ENCODE results near the gene ITGA8.
"Not testable (repeated sequence)": the region's sequence is repeated elsewhere in the genome, so short reads cannot be mapped to it uniquely, and the experiment has no call there.

ITGA8 gene

DNA sequence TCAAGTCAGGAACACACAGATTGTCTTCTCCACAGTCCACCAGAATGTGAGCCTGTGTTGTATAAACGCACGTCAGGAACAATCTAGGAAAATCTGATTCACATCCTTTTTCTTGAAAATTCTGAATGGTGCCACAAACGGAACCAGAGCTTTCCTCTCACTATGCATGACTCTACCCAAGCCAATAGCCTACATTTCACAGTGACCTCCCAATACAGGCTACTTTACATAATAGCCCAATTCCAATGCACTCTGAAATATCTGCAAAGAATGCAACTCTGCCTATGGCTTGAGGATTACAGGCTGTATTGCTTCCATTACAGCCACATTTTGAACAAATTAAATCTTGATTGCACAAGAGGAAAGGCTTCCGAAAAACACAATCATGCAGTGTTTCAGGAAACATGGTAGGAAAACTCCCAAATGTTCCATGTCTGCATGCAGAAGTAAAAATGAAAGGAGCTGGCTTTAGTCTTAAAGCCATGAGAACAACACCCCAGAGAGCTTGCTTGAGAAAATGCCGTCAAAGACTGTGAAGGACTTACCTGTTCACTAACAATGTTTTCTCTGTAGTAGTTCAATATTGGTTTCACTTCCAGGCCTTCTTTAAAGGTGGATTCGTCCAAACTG, 113.9 kb downstream of the ITGA8 start:
- DNase-seq, result no peak

DNA sequence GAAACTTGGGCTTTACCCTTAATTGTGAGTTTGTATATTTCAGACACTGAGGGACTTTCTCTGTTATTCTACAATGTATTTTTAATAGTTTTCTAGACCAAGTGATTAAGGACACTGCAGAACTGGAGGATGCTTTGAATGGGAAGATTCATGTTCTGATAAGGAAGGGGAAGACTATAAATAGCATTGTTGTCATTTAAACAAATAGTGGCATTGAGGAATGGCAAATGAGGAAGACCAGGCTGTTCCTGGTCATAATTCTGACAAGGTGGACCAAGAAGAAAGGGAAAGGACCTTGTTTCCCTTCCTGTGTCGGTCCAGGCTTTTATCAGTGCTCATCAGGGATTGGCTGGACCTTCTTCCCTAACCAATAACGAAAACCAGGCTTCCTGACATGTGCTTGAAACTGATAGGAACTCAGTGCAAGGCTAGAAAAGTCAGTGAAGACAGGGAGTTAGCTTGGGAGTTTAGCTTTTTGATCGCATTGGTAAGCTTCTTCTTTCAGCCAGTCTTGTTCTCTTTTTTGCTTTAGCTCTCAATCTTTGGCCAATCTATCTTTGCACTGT, 116.2 kb downstream of the ITGA8 start:
- DNase-seq, result no peak

DNA sequence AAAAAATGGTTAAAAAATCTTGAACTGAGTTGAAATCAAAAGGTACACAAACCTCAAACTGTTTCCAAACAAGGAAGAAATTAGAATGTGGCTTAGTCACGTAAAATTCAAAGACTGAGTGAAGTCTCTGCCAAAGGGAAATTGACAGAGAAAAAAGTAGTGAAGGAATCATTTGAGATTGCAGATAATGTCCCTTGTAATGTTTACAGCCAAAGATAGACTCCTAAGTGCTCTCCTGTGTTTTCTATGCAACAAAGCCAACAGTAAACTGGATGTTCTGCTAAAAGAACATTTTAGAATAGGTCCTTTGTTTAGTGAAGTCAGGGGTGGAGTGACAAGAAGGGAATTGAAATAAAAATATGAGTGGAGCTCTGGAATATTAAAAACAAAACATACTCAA, 117.9 kb downstream of the ITGA8 start:
- no peak for DNase-seq

DNA sequence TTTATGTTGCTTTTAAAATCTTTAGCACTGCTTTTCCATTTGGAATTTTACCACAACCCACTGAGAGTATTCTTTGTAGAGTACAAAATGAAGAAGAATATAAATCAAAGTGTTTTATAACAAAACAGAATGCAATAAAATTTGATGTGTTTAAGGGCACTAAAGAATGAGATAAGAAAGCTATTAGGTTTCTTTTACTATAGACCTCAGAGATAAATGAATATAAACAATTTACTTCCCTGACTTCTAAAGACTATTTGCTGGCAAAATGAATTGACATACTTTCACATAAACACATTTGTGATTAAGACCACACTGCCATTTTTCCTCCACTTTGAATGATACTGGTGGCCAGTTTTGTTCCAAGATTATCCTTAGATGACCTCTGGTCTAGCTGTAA, 124.5 kb downstream of the ITGA8 start:
- no peak for DNase-seq

DNA sequence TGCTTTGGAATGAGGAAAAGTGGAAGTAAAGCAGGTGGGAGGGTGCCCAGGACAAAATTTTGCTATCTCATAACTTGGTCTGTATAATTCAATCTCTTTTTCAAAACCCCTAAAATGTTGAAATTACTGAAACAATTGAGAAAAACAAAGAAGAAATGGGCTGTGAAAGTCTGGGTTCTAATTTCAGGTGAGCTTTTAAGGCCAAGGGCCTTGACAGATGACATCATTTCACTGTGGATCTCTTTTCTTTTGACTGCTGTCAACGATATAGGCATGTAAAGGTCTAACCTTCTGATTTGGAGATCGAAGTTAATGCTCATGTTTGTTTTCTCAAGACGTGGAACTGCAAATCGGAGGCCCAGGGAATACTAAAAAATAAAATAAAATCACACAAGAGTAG, 127.8 kb downstream of the ITGA8 start:
- DNase-seq, result no peak

DNA sequence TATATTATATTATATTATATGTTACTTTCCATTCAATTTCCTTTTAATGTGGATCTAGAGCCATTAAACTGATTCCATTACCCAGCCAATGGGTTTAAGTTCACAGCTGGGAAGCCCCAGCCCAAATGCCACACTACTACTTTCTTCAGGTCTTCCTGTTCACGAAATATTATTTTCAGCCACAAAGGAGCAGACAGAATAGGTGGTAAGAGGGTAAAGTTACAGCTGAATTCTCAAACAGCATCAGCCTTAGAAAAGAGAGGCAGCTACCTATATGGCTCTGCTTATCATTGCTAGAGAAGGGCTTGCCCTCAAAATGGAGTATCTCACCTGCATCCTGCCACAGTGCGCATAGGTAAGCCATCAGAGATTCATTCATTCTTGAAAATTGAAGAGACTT, 128.3 kb downstream of the ITGA8 start:
- DNase-seq, result no peak

DNA sequence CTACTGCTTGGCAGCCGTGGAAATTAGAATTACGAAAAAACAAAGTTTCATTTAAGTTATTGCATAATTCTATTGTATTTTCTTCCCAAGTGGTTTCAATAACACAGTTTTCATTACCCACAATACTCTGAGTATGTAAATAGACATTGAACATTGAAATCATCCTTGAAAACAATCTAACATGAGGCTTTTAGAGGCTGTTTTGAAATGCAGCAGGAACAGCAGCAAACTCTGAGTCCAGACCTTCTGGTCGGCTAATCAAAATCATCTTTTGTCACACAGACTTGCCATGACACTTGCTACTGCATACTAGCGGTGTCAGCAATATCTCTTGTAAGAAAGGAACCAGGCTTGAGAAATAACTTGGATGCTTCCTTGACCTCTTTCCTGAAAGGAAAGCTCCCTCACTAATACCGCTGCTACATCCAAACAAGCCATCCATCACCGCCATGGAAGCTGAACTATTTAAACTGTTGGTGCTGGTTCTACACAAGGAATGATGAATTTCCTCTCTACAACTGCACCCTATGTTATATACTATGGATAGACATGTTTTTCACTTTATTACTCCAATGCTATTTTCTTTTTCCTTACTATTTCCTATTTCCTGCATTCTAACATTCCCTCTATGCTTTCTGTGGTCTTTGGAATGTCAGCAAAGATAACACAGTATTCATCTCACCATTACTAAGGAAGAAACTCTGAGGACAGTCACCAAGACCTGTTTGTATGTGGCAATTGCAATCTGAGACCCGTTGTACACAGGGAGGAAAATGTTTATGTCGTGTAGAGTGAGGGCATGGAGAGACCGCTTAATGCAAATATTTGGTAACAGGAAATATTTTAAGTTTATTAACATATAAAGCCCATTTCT, 130.8 kb downstream of the ITGA8 start:
- DNase-seq, result no peak

DNA sequence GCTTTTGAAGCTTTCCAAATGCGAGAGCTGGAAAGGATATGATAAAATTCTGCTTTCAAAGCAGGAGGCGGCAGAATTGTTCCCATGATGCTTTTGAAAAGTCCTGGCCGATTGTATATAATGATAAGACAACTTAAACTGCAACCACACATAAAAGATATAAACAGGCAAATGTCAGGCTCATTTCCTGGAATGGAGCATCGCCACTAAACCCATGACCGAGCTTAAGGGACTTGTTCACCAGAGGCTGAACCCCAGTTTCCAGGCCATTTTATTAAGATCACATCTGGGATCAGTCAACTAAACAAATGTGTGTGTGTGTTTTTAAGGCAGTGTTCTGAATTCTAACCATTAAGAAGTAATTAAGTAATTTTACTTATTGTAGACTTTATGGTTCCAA, 131.6 kb downstream of the ITGA8 start:
- DNase-seq, result no peak

DNA sequence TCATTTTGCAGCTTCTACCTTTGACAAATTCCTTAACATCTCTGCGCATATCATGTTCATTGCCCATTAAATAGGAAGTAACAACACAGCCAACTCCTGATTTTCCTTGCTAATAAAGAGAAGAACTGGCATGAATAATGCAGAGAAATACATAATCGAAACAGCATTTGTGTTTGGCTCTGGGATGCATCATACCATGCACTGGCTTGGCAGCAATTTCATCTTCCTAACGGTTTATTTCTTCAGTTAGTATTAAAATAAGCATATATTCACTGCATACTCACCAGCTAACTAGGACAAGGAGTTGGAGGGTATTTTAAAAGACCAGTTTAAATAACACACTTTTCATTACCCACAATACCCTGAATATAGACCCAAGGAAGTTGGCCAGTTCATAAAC, 132.5 kb downstream of the ITGA8 start:
- no peak for DNase-seq

DNA sequence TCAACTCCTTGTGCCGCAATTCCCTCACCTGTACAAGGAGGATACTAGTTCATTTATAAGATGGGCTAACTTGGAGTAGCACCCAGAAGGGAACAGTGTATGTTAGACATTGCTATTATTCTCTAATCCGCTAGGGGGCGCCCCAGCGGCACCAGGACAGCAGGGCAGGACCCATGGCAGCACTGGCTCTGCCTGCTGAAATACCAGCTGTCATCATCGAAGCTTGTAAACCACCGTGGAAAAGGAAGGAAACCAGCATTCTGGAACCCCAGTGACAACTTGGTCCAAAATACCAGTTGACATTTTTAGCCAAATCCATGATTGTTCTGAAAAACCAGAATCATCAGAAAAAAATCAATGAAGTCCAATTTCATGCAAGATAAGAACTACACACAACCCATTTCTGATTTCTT, 134.4 kb downstream of the ITGA8 start:
- no peak for DNase-seq

DNA sequence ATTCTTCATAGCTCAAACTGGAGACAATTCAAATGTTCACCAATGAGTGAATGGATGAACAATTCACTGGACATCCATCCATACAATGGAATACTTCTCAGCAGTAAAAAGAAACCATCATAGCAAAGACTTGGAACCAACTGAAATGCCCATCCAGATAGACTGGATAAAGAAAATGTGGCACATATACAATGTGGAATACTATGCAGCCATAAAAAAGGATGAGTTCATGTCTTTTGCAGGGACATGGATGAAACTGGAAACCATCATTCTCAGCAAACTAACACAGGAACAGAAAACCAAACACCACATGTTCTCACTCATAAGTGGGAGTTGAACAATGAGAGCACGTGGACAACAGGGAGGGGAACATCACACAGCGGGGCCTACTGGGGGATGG, 136.8 kb downstream of the ITGA8 start:
- not testable (repeated sequence) for DNase-seq

DNA sequence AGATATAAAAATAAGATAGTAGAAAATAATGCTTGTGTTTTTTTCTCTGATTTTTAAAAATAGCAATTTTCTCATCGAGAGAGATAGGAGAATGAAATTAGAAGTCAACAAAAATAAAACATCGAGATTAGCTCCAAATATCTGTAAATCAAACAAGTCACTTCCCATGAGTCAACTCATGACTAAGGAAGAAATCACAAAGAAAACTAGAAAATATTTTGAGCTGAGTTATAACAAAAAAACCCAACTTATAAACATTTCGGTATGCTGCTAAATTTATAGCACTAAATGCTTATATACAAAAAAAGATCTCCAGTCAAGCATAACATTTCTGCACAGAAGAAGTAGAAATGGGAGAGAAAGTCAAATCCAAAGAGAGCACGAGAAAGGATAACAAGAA, 140.1 kb downstream of the ITGA8 start:
- DNase-seq, result no peak

DNA sequence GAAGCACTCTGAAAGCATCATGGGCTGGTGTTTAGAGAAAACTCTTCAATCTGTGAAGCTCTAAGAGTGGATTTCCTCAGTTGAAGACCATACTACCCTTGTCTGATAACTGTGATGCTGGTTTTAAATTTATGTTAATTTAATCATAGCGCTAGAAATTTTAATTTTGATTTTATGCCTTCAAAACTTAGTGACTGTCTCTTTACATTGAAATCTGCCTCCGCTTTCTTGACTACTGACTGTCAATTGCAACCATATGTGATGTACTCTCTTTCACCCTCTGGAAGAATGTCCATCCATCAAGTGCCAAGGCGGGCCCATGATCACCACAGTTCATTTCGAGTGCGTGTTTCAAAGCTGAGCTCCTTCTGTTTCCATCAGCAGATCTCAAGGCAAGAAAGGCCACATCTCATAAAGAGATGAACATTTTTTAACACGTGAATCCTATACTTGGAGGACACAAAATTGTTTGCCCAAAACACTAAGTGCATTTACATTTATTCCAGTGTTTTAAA, 147.1 kb downstream of the ITGA8 start:
- no peak for DNase-seq

DNA sequence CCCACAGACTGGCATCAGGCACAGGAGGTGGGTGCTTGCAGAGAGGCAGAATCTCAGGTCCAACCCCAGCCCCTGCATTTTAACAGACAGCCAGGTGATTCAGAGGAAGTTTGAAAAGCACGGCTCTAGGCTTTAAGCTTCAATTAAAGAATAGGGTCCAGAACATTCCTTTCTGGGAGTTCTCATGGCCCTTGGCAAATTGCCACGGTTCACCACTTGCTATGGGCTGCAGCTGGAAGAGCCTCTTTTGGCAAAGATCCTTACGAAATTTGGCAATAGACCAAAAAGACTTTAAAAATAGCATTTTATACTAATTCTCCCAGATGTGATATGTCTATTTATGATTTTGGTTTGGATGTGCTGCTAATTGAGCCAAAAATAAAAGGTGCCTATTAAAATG, 148.1 kb downstream of the ITGA8 start:
- no peak for DNase-seq

DNA sequence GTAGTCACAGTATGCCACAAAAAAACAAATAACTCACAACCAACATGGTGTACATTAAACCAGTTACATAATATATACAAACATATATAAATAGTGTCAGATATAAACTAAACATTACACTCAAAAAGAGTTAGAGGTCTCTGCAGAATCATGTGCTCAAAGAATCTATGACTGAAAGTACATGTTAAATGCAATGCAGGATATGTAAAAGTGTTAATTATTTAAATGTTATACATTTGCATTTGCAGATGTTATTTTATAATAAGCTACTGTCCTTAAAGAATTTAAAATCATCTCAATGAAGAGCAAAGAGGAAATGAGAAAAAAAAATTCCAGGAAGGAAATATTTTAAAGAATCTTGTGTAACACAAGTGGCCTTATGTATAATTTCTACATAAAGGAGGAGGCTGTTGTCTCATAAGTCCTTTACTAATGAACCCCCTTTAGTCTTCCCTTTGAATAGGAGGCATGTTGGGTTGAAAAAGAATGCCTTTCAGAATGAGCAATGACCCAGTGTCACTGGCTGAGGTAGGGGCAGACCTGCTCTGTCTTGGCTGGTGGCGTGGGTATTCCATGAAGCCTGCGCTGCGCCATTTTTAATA, 148.9 kb downstream of the ITGA8 start:
- DNase-seq, result no peak

DNA sequence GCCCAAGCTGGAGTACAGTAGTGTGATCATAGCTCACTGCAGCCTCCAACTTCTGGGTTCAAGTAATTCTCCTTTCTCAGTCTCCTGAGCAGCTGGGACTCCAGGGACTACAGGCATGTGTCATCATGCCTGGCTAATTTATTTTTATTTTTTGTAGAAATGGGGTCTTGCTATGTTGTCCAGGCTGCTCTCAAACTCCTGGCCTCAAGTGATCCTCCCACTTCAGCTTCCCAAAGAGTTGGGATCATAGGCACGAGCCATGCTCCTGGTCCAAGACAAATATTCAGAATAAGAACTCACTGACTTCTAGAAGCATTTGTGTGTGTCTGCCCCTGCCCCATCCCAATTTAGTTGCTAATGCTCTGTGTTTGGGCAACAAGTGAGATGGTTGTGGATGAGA, 151.8 kb downstream of the ITGA8 start:
- DNase-seq, result no peak

DNA sequence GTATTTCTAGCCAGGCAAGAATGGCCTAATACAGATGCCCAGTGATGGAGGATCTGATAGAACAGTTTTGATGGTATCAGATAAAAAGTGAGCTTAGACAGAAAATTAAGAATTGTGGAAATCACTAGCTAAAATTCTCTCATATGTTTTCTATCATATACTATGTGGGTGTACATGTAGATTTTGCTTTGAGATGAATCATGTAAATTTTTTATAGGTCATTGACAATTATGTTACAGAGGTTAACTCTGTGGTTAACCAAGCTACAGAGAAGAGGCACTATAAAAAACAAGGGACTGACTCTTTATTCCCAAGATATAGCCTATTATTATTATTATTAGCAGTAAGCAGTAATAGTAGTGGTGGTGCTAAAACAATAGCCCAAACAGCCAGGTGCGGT, 156.5 kb downstream of the ITGA8 start:
- DNase-seq, result no peak

DNA sequence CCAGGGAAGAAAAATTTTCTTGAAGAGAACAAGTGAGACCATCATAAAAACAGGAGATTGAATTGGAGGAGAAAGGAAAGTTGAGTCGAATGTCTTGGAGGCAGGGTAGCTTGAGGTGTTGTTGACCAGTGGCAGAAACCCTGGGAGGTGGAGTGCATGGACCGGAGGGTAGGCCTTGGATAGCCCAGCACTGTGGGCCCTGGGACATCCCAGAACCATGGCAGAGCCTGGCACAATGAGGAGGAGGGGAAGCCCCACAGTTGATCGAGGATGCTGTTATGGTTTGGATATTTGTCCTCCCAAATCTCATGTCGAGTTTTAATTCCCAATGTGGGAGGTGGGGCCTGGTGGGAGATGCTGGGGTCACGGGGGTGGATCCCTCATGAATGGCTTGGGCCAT, 157.1 kb downstream of the ITGA8 start:
- no peak for DNase-seq

DNA sequence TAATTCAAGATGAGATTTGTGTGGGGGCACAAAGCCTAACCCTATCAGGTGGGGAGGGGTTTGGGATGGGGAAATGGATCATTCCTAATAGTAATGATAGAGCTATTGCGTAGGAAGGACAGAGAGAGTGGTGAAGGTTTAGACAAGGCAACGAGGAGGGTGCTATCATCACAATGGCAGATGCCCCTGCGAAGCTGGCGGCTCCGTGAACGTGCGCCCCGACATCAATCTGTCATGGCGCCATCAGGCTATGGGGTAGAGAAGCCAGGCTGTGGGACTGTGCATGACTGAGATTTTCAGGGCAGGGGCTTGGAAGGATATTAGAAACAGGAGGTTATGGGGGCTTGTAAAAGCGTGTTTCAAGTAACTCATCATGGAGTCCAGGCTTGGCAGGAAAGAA, 157.6 kb downstream of the ITGA8 start:
- DNase-seq, result no peak

DNA sequence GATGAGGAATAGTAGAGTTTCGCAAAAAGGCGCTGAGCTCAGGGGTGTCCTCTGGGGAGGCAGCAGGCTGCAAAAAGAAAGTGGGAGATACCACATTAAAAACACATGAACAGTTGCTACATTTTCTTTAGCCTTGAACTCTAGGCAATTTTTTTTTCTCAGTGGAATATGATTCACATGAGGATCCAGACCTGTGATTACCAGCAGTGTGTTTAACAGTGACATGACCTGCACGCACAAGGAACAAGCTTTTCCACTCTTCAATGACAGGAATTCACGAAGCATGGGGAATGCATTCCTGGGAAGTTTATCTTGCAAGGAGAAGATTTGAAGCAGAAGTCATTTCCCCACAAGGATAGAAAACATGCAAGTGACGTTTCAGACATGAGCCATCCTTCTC, 161.6 kb downstream of the ITGA8 start:
- no peak for DNase-seq

DNA sequence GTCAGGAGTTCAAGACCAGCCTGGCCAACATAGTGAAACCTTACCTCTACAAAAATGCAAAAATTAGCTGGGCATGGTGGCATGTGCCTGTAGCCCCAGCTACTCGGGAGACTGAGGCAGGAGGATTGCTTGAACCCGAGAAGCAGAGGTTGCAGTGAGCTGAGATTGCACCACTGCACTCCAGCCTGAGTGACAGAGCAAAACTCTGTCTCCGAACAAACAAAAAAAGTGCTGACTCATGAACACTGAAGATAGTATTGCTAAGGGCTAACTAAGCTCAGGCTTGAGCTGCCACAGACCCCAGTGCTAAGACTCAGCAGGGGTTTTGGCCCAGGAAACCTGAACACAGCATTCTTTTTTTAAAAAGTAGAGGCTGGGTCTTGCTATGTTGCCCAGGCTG, 162.6 kb downstream of the ITGA8 start:
- DNase-seq, result not testable (repeated sequence)

DNA sequence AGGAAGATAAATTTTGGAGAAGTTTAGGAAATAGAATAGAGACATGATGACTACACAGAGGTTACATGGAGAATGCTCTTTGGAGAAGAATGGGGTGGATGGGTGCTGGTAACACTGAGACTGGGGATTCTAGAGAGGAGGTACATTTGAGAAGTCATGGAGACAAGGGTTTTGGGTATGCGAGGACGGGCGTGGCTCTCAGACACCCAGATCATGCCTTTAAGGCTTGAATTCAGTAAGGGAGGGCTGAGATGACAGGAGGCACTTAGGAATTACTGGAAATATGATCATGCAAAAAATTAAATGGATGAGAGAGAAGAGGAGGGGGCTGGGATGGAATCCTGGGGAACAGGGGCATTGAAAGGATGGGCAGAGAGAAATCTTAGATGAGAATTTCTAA, 168.8 kb downstream of the ITGA8 start:
- no peak for DNase-seq

DNA sequence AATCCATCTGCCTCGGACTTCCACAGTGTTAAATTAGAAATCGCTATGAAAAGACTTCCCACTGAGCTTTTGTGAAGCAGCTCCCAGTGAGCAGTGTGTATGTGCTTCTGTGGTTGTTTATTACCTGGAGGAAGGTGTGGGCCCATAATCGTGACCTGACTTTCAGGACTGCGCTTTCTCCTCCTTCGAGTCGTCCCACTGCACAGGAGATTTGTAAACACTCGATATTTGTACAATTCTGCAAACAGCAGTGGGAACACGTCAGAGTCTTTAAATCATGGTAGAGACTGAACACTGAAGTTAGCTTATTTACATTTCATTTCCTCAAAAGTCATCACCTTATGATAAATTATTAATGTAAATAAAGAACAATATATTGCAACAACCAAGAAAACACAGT, 171.4 kb downstream of the ITGA8 start:
- DNase-seq, result no peak

DNA sequence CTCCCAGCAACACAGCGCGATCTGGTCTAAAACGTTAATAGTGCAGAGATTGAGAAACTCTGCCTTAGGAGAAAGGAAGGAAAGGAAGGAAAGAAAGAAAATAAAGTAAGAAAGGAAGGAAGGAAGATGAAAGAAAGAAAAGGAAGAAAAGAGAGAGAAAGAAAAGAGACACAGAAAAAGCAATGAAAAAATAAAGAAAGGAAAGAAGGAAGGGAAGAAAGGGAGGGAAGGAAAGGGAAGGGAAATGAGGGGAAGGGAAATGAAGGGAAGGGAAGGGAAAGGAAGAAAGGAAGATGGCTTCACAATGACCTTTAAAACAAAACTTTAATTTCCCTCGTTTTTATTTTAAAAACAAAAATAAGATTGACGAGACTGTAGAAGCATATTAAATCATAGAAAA, 173.1 kb downstream of the ITGA8 start:
- DNase-seq, result no peak

All from GOT3 (cell line).